Effector memory CD8-positive, alpha-beta T cell (primary cell): ENCODE measurements around the gene TRIM71.
A peak's percentile ranks its signal among the peaks of the same experiment; 100 is the strongest.

Experiments
- ATAC-seq: fragments of 150-1000 bp; cut with Tn5 transposase; replicated peaks from 2 replicates; pipeline ENCODE4 v1.10.0; 2021; ENCODE audit warnings: mild to moderate bottlenecking, moderate library complexity
- DNase-seq, 3 experiments: peaks; one replicate each; pipeline ENCODE4 v3.0.0; 2021
- H3K27ac Mint-ChIP-seq, 2 donors: one replicate each; pipeline ENCODE4 v1.8.0; 2022; ENCODE audit warnings: mild to moderate bottlenecking in 2 of 2, mixed read lengths in 2 of 2, moderate library complexity in 2 of 2
- H3K27me3 Mint-ChIP-seq, 2 donors: one replicate each; pipeline ENCODE4 v1.8.0; 2022; ENCODE audit warnings: mixed read lengths in 2 of 2
- H3K36me3 Mint-ChIP-seq: one replicate; pipeline ENCODE4 v1.8.0; 2022; ENCODE audit warnings: mild to moderate bottlenecking, moderate library complexity, mixed read lengths; ENCODE audit not compliant: insufficient read depth
- H3K4me1 Mint-ChIP-seq, 2 donors: one replicate each; pipeline ENCODE4 v1.8.0; 2022; ENCODE audit warnings: low read depth in 2 of 2, mixed read lengths in 2 of 2
- H3K4me3 Mint-ChIP-seq, 2 donors: one replicate each; pipeline ENCODE4 v1.8.0; 2022; ENCODE audit warnings: mild to moderate bottlenecking in 2 of 2, mixed read lengths in 2 of 2, moderate library complexity in 2 of 2
- H3K9me3 Mint-ChIP-seq, 2 donors: one replicate each; pipeline ENCODE4 v1.8.0; 2022; ENCODE audit warnings: mixed read lengths in 2 of 2

The TRIM71 gene

GRCh38 chr3:32813180-32813579 is 4.6 kb upstream of the TRIM71 start:
- Mint-ChIP-seq H3K36me3 (no peaks in the 10 kb centered on the region), H3K4me3 (no peak overlapping the region), H3K4me1 (peaks cover 0 to 2% of the 10 kb centered on the region in 2 donors), H3K27ac (no peak overlapping the region), H3K27me3 (peaks cover 19 to 36% of the 10 kb centered on the region in 2 donors), H3K9me3 (no peaks in the 10 kb centered on the region)
- no peak for ATAC-seq
- DNase-seq = no peak

GRCh38 chr3:32814361-32814760 is 3.4 kb upstream of the TRIM71 start:
- H3K4me1 Mint-ChIP-seq = peaks cover 0 to 6% of the 10 kb centered on the region in 2 donors
- no peak for ATAC-seq
- H3K27me3 Mint-ChIP-seq = peaks cover 26 to 45% of the 10 kb centered on the region in 2 donors
- no peaks in the 10 kb centered on the region for H3K9me3 Mint-ChIP-seq
- no peaks in the 10 kb centered on the region for H3K36me3 Mint-ChIP-seq
- no peak overlapping the region for H3K4me3 Mint-ChIP-seq
- DNase-seq = no peak
- no peak overlapping the region for H3K27ac Mint-ChIP-seq

GRCh38 chr3:32815841-32816438 is 1.9 kb upstream of the TRIM71 start:
- no peak for DNase-seq
- Mint-ChIP-seq H3K27me3 (peaks cover 36 to 55% of the 10 kb centered on the region in 2 donors), H3K4me3 (peak overlapping the region; percentile 58 to 71), H3K9me3 (no peaks in the 10 kb centered on the region), H3K4me1 (peaks cover 0 to 6% of the 10 kb centered on the region in 2 donors), H3K36me3 (no peaks in the 10 kb centered on the region), H3K27ac (no peak overlapping the region)
- ATAC-seq = no peak

GRCh38 chr3:32816439-32817256 is 1.1 kb upstream of the TRIM71 start:
- peaks cover 0 to 6% of the 10 kb centered on the region in 2 donors for H3K4me1 Mint-ChIP-seq
- H3K9me3 Mint-ChIP-seq = no peaks in the 10 kb centered on the region
- H3K36me3 Mint-ChIP-seq = no peaks in the 10 kb centered on the region
- ATAC-seq (no peak), DNase-seq (no peak)
- peak overlapping the region; percentile 58 to 71 for H3K4me3 Mint-ChIP-seq
- no peak overlapping the region for H3K27ac Mint-ChIP-seq
- peaks cover 36 to 50% of the 10 kb centered on the region in 2 donors for H3K27me3 Mint-ChIP-seq

GRCh38 chr3:32817257-32817557 is 590 bp upstream of the TRIM71 start:
- DNase-seq (no peak), ATAC-seq (no peak)
- Mint-ChIP-seq H3K9me3 (no peaks in the 10 kb centered on the region), H3K4me3 (peak overlapping the region; percentile 38 to 71), H3K36me3 (no peaks in the 10 kb centered on the region), H3K27ac (no peak overlapping the region), H3K27me3 (peaks cover 36 to 46% of the 10 kb centered on the region in 2 donors), H3K4me1 (peaks cover 0 to 6% of the 10 kb centered on the region in 2 donors)

GRCh38 chr3:32818229-32818969 is 602 bp downstream of the TRIM71 start:
- H3K9me3 Mint-ChIP-seq = no peaks in the 10 kb centered on the region
- no peak overlapping the region for H3K27ac Mint-ChIP-seq
- DNase-seq (no peak), ATAC-seq (no peak)
- peak overlapping the region; percentile 46 to 49 for H3K4me3 Mint-ChIP-seq
- peaks cover 0 to 6% of the 10 kb centered on the region in 2 donors for H3K4me1 Mint-ChIP-seq
- no peaks in the 10 kb centered on the region for H3K36me3 Mint-ChIP-seq
- H3K27me3 Mint-ChIP-seq = peaks cover 38 to 50% of the 10 kb centered on the region in 2 donors

- Mint-ChIP-seq H3K27me3 (peaks cover 41 to 54% of the 10 kb centered on the region in 2 donors), H3K9me3 (no peaks in the 10 kb centered on the region), H3K4me1 (peaks cover 0 to 6% of the 10 kb centered on the region in 2 donors), H3K27ac (no peak overlapping the region), H3K4me3 (peak overlapping the region; percentile 46 to 49), H3K36me3 (no peaks in the 10 kb centered on the region)
- ATAC-seq (no peak), DNase-seq (no peak)
These were observed 1.2 kb downstream of the TRIM71 start for GRCh38 chr3:32818970-32819511.

GRCh38 chr3:32819551-32820348 is 2.0 kb downstream of the TRIM71 start:
- peak overlapping the region; percentile 46 to 49 for H3K4me3 Mint-ChIP-seq

GRCh38 chr3:32820430-32820829 is 2.6 kb downstream of the TRIM71 start:
- Mint-ChIP-seq H3K27ac (no peak overlapping the region), H3K36me3 (no peaks in the 10 kb centered on the region), H3K4me3 (no peak overlapping the region), H3K27me3 (peaks cover 35 to 61% of the 10 kb centered on the region in 2 donors), H3K4me1 (peaks cover 0 to 4% of the 10 kb centered on the region in 2 donors), H3K9me3 (no peaks in the 10 kb centered on the region)
- ATAC-seq (no peak), DNase-seq (no peak)

More at GRCh38 chr3:32819551-32820348, 2.0 kb downstream of the TRIM71 start:
- ATAC-seq (no peak), DNase-seq (no peak)
- Mint-ChIP-seq H3K36me3 (no peaks in the 10 kb centered on the region), H3K27me3 (peaks cover 38 to 60% of the 10 kb centered on the region in 2 donors), H3K27ac (no peak overlapping the region), H3K9me3 (no peaks in the 10 kb centered on the region), H3K4me1 (peaks cover 0 to 4% of the 10 kb centered on the region in 2 donors)

GRCh38 chr3:32820971-32821685 is 3.3 kb downstream of the TRIM71 start:
- H3K4me1 Mint-ChIP-seq = peaks cover 0 to 4% of the 10 kb centered on the region in 2 donors
- no peak overlapping the region for H3K27ac Mint-ChIP-seq
- ATAC-seq = no peak
- no peaks in the 10 kb centered on the region for H3K36me3 Mint-ChIP-seq
- H3K4me3 Mint-ChIP-seq = no peak overlapping the region
- H3K9me3 Mint-ChIP-seq = no peaks in the 10 kb centered on the region
- peaks cover 28 to 54% of the 10 kb centered on the region in 2 donors for H3K27me3 Mint-ChIP-seq
- DNase-seq = no peak

GRCh38 chr3:32821686-32822296 is 4.0 kb downstream of the TRIM71 start:
- Mint-ChIP-seq H3K27me3 (peaks cover 27 to 47% of the 10 kb centered on the region in 2 donors), H3K9me3 (no peaks in the 10 kb centered on the region), H3K36me3 (no peaks in the 10 kb centered on the region), H3K27ac (no peak overlapping the region), H3K4me1 (peaks cover 0 to 4% of the 10 kb centered on the region in 2 donors), H3K4me3 (no peak overlapping the region)
- no peak for DNase-seq
- ATAC-seq = no peak
